ENCODE measurements around the gene AVPR1B.

DNA sequence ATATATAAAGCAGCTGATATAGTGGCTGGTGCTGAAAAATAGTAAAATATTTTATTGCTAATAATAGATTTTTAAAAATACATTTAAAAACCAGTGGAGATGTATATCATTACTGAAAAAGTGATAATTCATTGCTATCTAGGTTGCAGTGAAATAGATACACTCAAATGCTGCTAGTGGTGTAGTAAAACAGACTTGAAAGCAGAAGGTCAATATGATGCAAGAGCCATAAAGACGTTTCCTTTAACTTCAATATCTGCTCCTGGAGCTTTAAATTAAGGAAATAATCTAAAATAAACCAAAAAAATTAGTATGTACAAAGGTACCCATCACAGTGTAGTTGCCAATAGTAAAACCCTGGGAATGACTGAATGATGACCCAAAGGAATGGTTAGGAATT, 38.1 kb downstream of the AVPR1B start:
- TF ChIP-seq, protein P1, sequence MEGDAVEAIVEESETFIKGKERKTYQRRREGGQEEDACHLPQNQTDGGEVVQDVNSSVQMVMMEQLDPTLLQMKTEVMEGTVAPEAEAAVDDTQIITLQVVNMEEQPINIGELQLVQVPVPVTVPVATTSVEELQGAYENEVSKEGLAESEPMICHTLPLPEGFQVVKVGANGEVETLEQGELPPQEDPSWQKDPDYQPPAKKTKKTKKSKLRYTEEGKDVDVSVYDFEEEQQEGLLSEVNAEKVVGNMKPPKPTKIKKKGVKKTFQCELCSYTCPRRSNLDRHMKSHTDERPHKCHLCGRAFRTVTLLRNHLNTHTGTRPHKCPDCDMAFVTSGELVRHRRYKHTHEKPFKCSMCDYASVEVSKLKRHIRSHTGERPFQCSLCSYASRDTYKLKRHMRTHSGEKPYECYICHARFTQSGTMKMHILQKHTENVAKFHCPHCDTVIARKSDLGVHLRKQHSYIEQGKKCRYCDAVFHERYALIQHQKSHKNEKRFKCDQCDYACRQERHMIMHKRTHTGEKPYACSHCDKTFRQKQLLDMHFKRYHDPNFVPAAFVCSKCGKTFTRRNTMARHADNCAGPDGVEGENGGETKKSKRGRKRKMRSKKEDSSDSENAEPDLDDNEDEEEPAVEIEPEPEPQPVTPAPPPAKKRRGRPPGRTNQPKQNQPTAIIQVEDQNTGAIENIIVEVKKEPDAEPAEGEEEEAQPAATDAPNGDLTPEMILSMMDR (IDR thresholded peaks at IDR 0.05) = no peak
- no peak for TF ChIP-seq ZFX (IDR thresholded peaks at IDR 0.05; ENCODE audit: borderline replicate concordance)
